ENCODE measurements around the gene SGO2. TPM values are rescaled to one million over a fixed set of nuclear protein-coding genes. Genes with fewer than 3 reads are reported as not detected.

The SGO2 gene
- total and polyA plus RNA-seq, 2 experiments from 2014 or later = 6.3 to 14.5 TPM

- 81 to 97% methylated on average over 1 of the region's 1 CpG for WGBS, 2 experiments (ENCODE audit: low coverage in 1 of 2, low lambda C conversion rate in 2 of 2, missing lambda C conversion rate in 2 of 2)
- DNase-seq = no peak
Observed at GRCh38 chr2:200631287-200631686, 105.3 kb downstream of the SGO2 start.

More at GRCh38 chr2:200631287-200631686, 105.3 kb downstream of the SGO2 start:
- Histone ChIP-seq H3K27me3 (replicated peaks; ENCODE audit: insufficient read depth) (no peaks in the 10 kb centered on the region), H3K9me2 (ENCODE audit: insufficient read depth) (no peaks in the 10 kb centered on the region; the same call in 1 of the 2 replicates), H3K36me3 (ENCODE audit: low read depth) (no peaks in the 10 kb centered on the region), H3F3A (ENCODE audit: insufficient read depth) (0 out of 2 replicates have a peak, but pooled peaks cover 5% of the 10 kb centered on the region), H3K9me3 (ENCODE audit: low read depth) (no peaks in the 10 kb centered on the region), H3K4me3 (no peak overlapping the region), H2AFZ (no peak overlapping the region), H3K4me1 (ENCODE audit: insufficient read depth) (peaks cover 14% of the 10 kb centered on the region), H3K9ac (no peak overlapping the region), H4K20me1 (ENCODE audit: insufficient read depth) (no peaks in the 10 kb centered on the region), H3K79me2 (ENCODE audit: insufficient read depth) (no peaks in the 10 kb centered on the region), H3K27ac (no peak overlapping the region), H3K4me2 (ENCODE audit: unreplicated experiment) (no peak overlapping the region)
- in situ Hi-C loops (cut with MboI) = no loop called here
- no peak for TF ChIP-seq EZH2 (IDR thresholded peaks at IDR 0.05; ENCODE audit: insufficient read depth, poor library complexity, severe bottlenecking)
- TF ChIP-seq EZH2phosphoT487 (IDR thresholded peaks at IDR 0.05; ENCODE audit: insufficient read depth, low read depth) = no peak

Other genes with a start within 250 kb of the SGO2 start
- gene SPATS2L, start 219.5 kb upstream of the SGO2 start, total RNA-seq (2014; rRNA removed; shearing (Covaris generic)) = 103 and 128 TPM in 2 replicates
- 78.3 and 116 TPM in 2 replicates for gene SPATS2L, start 219.5 kb upstream of the SGO2 start, polyA plus RNA-seq (2016; fragmentation: Nextera tagmentation; extraction: Ambion mirVana)
- 24.0 and 27.7 TPM in 2 replicates for gene KCTD18, start 16.1 kb upstream of the SGO2 start, total RNA-seq (2014; rRNA removed; shearing (Covaris generic))
- gene KCTD18, start 16.1 kb upstream of the SGO2 start, polyA plus RNA-seq (2016; fragmentation: Nextera tagmentation; extraction: Ambion mirVana) = 15.6 and 17.9 TPM in 2 replicates
- gene AOX1, start 59.8 kb downstream of the SGO2 start, total RNA-seq (2014; rRNA removed; shearing (Covaris generic)) = 46.0 and 47.9 TPM in 2 replicates
- 18.9 and 20.5 TPM in 2 replicates for gene AOX1, start 59.8 kb downstream of the SGO2 start, polyA plus RNA-seq (2016; fragmentation: Nextera tagmentation; extraction: Ambion mirVana)